Fibroblast of pulmonary artery (primary cell): Measurements from ENCODE around the gene PPOX.
A peak's percentile ranks its signal among the peaks of the same experiment; 100 is the strongest.

ENCODE experiments used
- DNase-seq: peaks from one replicate; pipeline ENCODE4 v3.0.0-alpha.2; 2010; ENCODE audit warnings: low read depth
- H3K4me3 ChIP-seq: replicated peaks from 2 replicates; pipeline ENCODE4 v1.5.1; 2011; ENCODE audit warnings: low read depth, mild to moderate bottlenecking, control low read depth, low read length, moderate library complexity
- CTCF ChIP-seq: IDR thresholded peaks from 2 replicates; pipeline ENCODE4 v1.5.1; 2011; ENCODE audit warnings: mild to moderate bottlenecking, control low read depth, low read length, inconsistent platforms; ENCODE audit errors: missing control alignments

PPOX gene

DNA sequence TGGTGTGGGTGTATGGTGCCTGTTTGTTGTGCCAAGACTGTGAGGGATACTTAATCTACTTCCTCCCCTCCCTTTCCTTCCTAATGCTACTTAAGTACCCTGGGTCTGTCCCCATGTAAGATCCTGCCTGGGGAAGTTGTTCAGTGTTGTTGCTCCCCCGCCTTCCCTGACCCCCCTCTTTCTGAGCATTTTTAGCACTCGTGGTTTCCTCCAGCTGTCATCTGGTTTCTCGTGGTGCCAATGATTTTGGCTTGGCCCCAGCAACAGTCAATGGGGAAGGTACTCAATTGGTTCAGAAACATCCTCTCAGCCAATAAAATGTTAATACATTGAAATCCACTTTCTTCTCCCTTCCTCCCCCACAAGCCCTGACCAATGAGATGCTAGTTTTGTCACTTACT is 19.1 kb downstream of the PPOX start:
- DNase-seq: peak; percentile 83
- TF ChIP-seq CTCF: no peak
- H3K4me3 ChIP-seq: no peak overlapping the region

DNA sequence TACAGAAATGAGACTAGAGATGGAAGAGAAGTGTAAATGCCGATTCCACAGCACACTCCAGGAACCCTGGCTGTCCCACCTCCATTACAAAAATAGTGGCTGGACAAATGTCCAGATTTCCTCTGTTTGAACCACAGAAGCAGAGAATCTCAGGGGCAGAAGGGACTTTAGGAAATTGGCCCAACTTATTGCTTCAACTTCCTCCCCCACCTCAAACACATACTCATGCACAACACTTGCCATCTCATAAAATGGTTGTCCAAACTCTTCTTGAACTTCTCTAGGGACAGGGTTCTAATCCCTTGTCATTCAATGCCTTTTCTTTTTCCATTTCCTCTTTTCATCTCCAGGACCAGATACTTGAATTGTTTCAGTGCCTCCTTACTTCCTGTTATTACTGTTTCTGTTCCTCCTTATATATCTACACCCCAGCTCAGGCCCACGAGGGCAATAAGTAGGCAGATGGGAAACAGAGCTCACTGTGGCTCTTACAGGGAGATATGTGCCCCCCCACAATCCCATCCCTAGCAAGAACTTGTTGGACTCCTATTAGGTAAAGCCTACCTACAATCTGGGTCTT is 19.6 kb downstream of the PPOX start:
- no peak overlapping the region for H3K4me3 ChIP-seq
- TF ChIP-seq CTCF: no peak
- no peak for DNase-seq

DNA sequence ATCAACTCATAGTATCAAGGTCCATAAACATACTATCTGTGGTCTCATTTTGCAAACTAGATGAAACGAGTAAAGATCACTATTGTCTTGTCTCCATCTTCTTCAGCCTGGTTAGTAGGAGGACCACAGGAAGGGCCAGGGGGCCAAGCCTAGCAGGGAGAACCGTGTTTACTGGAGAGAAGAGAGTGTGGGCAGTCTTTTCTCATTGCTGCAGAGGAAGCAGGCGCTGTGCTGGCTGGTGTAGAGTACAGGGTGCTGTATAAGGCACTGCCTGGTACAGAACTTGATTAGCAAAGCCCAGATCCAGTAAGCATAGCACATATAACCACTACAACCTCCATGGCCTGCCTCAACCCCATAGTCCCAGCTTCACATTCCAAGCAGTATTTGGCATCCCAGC is 21.1 kb downstream of the PPOX start:
- no peak overlapping the region for H3K4me3 ChIP-seq
- DNase-seq: no peak
- no peak for TF ChIP-seq CTCF

GRCh38 chr1:161188381-161188780 is 22.2 kb downstream of the PPOX start:
- H3K4me3 ChIP-seq: no peak overlapping the region
- no peak for DNase-seq

GRCh38 chr1:161189036-161189435 is 22.8 kb downstream of the PPOX start:
- no peak for DNase-seq
- no peak overlapping the region for H3K4me3 ChIP-seq
- TF ChIP-seq CTCF: no peak

More at GRCh38 chr1:161188381-161188780, 22.2 kb downstream of the PPOX start:
- TF ChIP-seq CTCF: no peak

DNA sequence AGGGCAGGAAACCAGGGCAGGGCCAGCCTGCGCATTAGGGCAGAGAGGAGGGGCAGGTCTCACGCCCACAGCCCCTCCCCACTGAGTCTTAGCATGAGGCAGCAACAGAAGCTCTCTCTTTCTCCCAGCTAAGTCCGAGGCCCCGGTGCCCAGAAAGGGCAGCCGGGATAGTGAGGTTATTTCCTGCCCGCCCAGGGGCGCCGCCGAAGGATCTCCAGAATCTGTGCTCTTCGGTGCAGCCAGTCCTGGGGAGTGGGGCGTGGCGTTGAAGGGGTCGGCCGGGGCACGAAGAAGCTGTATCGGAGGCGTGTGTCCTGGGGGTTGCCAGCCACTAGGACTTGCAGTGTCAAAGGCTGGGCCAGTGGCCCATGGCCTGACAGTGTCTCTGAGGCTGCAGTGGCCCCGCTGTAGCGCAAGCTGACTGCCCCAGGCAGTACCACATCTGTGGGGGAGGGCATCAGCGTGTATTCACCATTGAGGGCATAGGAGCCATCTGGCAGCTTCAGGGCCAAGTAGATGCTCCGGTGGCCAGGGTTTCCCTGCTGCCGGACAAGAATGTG is 24.8 kb downstream of the PPOX start:
- no peak overlapping the region for H3K4me3 ChIP-seq
- TF ChIP-seq CTCF: no peak
- no peak for DNase-seq

- no peak for DNase-seq
- no peak overlapping the region for H3K4me3 ChIP-seq
- no peak for TF ChIP-seq CTCF
Observed at GRCh38 chr1:161191971-161192370, 25.7 kb downstream of the PPOX start.
